Measurements from ENCODE around the gene MAML3.

- TF ChIP-seq CTCF (CRISPR knock-in tag; IDR thresholded peaks at IDR 0.05) (no peak), SMAD1 (CRISPR knock-in tag; IDR thresholded peaks at IDR 0.05; ENCODE audit: borderline replicate concordance, low read depth) (no peak), ZNF205 (CRISPR knock-in tag; IDR thresholded peaks at IDR 0.05) (no peak), EP300 (IDR thresholded peaks at IDR 0.05; ENCODE audit: low read depth in 2 of 2, low read length in 2 of 2) (no peak), EP300 (CRISPR knock-in tag; IDR thresholded peaks at IDR 0.05; ENCODE audit: borderline replicate concordance) (no peak), PBX3 (CRISPR knock-in tag; IDR thresholded peaks at IDR 0.05; ENCODE audit: borderline replicate concordance) (no peak), SUZ12 (IDR thresholded peaks at IDR 0.05; ENCODE audit: low read depth, low read length) (no peak), POLR2A (IDR thresholded peaks at IDR 0.05; ENCODE audit: insufficient read depth in 1 of 2, low read depth in 2 of 2, low read length in 2 of 2) (no peak)
Observed at GRCh38 chr4:140057701-140058100, 96.3 kb downstream of the MAML3 start.

Measured in HepG2 (cell line).